GM21723 (cell line): ENCODE results near the gene MYOM3.
"Not testable (repeated sequence)": the region's sequence is repeated elsewhere in the genome, so short reads cannot be mapped to it uniquely, and the experiment has no call there.

Source experiments
- ATAC-seq: cut with Tn5 transposase; IDR thresholded peaks from one replicate; pipeline ENCODE4 v1.9.1; 2021; ENCODE audit warnings: mild to moderate bottlenecking, moderate library complexity; ENCODE audit not compliant: unreplicated experiment

Gene MYOM3

DNA sequence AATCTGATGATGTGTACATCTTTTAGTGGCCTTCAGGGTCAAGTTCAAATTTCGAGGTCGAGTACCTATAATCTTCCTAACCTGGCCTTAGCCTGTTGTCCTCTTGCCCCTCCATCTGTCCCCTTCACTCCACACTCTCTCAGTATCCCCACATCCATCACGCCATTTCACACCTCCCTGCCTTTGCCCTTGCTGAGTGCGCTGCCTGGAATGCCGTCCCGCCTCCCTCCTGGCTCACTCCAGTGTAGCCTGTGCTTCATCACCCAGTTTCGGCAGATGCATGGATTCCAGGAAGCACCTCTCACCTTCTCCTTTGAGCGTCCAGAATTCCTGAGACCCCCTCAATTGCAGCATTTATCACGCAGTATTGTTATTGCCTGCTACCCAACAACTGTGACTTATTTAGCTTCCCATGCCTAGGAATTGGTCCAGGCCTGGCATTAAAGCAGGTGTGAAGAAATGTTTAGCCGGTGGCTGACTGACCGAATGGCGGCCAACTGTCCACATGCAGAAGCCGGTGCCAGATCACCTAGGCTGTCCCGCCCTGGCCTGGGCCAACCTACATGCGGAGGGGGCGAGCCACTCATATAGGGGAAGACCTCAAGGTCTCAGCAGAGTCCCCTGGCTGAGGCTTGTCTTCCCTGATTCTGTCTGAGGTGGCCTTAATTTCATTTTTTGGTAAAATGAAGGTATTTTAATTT, 34.5 kb downstream of the MYOM3 start:
- no peak for ATAC-seq

DNA sequence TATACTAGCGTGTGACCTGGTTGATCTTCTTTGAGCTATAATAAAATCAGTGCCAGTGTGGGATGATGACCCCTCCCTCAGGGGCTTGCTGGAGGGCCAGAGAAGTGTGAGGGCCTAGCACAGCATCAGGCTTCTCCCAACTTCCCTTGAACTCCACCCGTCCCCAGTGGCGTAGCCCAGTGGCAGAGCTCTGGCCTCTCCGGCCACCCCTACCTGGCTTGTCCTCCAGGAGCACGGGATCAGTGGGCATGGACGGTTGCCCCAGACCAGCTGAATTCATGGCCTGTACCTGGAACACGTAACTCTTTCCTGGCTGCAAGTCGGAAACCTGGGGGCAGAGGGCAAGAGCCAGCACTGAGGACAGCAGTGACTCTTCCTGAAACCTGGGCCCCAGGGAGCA, 36.0 kb downstream of the MYOM3 start:
- no peak for ATAC-seq

DNA sequence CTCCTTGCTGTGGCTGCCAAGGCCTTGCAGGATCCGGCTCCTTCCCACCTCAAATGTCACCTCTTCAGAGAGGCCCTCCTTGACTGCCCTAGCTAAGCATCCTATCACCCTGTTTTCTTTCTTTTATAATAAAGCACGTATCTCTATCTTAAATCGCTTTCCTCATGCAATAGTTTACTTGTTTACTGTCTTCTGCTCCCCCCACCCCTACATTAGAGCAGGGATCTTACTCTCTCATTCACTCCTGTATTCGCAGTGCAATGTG, 36.4 kb downstream of the MYOM3 start:
- ATAC-seq, result no peak

DNA sequence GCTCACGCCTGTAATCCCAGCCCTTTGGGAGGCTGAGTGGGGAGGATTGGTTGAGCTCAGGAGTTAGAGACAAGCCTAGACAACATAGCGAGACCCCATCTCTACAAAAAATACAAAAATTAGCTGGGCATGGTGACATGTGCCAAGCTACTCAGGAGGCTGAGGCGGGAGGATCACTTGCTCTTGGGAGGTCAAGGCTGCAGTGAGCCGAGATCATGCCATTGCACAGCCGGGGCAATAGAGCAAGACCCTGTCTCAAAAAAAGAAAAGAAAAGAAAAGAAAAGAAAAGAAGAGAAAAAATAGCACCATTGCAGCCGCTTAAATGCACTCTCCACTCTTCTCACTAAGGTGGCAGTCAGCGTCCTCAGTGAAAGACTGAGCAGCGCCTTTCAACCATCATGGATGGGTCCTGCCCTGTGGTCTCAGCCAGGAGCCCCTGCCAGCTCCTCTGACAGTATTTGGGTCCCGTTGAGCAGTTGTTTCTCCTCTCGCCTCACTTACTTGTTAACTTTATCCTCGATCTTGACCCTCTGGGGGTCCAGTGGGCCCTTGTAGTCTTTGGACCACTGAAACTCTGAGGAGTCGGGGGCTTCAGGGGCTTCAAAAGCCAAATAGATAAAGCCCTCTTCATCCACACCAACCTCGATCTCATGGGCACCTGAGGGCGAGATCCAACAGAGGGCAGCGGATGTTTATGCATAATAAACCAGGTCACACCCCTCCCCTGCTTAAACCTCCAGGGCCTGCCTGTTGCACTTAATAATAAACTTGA, 36.9 kb downstream of the MYOM3 start:
- no peak for ATAC-seq

DNA sequence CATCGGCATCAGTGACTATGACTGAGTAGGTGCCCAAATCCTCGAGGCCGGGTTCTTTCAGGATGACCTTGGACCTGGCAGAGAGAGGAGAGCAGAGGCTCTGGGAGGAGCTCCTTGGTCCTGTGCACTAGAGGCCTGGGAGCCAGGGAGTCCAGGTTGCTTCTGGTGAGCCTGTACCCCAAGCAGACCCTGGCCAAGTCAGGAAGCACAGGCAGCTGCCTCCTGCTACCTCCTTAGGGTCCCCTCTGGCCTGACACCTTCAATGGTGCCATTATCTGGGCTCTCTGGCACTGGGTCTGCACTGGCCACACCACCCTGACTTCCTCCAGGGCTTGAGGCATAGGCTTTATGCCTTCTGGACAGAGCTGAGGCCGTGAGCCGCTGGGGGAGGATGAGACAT, 37.7 kb downstream of the MYOM3 start:
- no peak for ATAC-seq

DNA sequence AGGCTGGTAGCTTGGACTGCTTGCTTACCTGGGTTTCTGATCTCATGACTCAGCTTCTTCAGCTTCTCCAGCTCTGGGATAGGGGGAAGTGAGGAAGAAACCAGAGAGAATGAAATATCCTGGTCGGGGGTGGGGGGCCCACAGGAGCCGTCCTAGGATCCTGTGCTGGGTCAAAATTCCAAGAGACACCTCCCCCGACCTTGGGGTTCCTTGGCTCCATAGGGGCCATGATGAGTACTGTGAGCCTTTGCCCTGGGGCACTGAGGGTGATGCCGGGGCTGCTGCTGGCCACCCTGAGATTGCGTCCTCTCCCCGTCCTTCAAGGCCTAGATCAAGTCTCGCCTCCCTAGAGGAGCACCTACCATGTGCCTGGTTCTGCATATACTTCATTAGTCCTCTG, 40.0 kb downstream of the MYOM3 start:
- no peak for ATAC-seq

DNA sequence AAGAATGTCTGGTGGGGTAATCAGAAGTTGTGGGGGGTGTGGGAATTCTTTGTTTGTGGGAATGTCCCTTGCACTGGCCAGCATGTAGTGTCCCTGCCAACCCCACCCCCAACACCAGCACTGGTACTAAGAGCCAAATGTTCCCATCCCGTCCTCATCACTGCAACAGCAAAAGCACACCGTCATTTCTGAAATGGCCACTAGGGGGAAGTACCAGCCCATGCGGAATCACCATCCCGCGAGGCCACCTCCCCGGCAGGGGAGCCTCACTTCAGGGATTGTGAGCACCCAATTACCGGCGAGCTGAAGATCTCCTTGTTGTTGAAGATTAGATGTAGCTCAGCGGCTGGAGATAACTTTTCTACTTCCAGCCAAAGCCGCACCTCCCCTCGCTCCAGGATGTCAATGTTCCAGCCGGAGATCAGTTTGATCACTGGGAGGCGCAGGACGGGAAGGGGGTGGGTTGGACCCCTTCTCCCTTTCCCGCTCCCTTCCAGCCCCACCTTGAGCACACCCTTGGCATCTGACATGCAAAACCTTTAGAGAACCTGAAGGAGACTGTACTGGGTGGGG, 41.0 kb downstream of the MYOM3 start:
- no peak for ATAC-seq

DNA sequence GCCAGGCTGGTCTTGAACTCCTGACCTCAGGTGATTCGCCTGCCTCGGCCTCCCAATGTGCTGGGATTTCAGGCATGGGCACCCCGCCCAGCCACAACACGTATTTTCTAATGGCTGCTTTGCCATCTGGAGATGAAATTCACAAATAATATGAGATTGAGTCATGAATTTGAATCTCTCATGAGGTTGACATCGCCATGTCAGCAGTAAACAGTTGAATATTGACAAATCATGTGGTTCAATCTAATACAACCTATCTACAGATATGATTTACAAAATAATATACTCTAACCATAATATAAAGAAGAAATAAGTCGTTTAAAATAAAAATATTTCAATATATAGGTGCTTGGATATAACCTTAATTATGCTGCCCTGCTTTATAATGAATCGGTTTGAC, 42.1 kb downstream of the MYOM3 start:
- no peak for ATAC-seq

DNA sequence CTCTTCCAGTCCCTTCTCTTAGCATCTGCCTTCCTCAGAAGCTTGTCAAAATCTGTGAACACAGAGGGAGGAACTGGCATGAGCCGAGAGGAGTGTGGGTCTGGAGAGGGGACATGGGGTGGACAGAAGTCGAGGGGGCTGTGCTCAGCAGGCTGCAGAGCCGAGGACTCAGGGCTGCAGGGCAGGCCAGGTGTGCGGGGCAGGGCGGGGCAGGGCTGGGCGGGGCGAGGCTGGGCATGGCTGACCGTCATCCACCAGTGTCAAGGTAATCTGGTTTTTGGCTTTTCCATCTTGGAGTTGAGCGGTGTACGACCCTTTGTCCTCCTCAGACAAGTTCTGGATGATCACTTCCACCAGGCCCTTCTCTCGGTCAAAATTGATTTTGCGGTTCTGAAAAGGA, 44.0 kb downstream of the MYOM3 start:
- ATAC-seq, result no peak

DNA sequence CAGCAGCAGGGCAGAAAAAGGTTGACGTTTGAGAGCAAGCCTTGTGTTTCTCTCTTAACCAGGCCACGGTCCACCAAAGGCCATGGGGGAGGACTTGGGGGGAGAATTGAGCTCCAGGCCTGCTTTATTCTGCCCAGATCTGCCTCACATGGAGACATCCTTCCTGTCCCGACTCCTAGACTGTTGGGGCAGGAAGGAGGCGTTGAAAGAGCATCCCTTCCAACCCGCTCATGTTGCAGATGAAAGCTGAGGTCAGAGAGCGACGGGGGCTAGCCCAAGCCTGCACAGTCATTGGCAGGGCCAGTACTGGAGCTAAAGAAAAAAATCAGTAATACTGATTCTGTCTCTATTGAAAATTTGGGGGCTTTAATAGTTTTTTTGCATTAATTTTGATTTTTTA, 46.6 kb downstream of the MYOM3 start:
- no peak for ATAC-seq

DNA sequence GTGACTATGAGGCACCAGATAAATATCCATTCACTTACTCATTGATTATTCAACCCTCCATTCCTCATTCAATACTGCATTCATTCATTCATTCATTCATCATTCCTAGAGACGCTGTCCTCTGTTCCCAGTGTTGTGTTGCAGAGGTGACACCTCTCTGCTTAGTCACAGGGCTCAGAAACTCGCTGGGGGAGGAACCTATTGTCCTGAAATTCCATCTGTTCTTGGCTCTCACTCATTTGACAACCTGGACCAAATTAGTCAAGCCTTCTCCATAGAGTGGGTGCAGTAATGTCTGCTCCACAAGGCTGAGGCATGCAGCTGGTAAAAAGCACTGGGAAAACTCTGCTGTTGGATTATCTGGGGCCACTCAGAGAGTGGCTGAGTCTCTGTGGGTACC, 49.7 kb downstream of the MYOM3 start:
- no peak for ATAC-seq

DNA sequence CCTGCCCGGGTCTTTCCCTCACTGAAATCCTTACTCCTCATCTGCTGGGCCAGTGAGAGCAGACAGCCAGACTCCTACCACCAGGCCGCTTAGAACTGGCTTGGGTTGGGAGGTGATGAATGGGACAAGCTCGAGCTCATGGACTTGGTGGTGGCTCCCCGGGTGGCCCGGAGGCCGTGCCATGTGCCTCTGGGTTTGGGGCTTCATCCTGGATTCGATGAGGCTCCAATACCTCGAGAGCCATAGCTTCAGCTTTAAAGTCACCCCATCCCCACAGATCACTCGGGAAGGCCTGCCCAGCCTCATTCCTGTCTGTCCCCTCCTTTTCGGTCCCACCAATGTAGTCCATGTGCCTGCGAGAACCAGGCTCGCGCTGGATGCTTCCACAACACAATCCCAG, 51.5 kb downstream of the MYOM3 start:
- ATAC-seq, result no peak

DNA sequence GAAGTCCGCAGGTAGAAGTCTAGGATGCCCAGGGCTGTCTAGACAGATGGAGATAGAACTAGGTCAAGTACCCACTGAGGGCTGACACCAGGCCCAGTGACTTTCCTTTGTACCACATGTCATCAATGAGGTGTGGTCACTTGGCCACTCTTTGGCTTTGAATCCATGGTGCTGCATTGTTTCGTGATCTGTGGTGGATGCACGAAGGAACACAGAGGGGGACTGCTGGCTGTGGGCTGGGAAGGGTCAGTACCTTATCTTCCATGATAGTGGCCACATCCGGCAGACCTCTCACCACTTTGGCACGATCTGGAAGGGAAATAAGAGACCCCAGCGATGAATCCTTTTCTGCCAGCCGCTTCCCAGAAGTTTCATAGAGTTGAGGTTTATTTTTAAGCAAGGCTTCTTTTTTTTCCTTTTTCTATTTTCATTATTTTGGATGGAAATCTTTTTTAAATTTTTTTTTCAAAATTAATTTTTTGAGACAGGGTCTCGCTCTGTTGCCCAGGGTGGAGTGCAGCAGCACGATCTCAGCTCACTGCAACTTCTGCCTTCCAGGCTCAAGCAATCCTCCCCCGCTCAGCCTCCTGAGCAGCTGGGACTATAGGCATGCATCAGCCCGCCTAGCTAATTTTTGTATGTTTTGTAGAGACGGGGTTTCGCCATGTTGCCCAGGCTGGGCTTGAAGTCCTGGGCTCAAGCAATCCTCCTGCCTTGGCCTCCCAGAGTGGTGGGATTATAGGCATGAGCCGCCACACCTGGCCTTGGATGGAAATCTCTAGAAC, 53.1 kb downstream of the MYOM3 start:
- no peak for ATAC-seq

DNA sequence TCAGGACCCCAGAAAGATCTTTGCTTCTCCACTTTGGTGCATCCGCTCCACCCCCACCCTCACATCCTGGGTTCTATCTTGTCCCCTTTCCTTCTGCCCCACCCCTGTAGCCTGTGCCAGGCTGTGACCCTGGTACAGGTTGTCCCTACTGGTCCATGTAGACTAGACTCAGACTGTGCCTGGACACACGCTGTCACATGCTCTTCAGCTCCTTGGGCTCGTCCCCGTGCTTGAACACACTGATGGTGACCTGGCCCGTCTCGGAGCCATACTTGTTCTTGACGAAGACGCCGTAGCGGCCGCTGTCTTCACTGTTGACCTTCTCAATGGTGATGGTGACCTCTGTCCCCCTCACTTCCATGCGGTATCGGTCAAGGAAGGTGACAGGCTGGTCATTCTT, 54.8 kb downstream of the MYOM3 start:
- no peak for ATAC-seq

DNA sequence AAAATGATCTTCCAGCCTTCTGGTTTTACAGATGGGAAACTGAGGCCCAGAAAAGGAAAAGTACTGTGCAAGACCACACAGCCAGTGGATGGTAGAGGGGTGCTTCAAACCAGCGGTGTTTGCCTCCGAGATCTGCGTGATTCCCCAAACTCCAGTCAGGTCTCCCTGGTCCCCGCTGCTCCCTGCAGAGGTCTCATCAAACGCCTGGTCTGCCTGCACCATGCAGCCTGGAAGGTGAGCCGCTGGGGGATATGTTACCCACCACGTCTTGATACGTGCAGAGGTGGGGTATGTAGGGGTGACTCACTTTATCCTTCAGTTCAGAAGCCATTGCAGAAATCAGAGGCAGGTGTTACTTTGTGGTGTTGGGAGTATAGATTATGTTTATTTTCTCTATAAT, 56.3 kb downstream of the MYOM3 start:
- no peak for ATAC-seq

DNA sequence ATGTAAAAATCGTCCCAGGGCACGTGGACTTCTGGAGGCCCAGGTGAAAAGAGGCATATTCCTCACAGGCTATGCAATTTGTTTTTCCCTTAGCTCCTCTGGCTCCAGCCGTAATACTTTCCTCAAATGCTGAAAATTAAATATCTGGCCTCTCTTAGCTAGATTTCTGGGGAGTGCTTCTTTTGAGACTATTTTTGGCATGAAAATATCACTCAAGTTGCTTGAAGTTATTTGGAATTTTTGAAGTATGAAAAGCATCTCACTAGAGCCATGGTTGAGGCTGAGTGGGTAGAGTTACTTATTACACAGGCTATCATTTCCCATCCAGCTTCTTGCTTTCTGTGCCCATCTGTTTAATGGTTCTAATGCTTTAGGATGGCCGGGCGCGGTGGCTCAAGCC, 59.7 kb downstream of the MYOM3 start:
- no peak for ATAC-seq

DNA sequence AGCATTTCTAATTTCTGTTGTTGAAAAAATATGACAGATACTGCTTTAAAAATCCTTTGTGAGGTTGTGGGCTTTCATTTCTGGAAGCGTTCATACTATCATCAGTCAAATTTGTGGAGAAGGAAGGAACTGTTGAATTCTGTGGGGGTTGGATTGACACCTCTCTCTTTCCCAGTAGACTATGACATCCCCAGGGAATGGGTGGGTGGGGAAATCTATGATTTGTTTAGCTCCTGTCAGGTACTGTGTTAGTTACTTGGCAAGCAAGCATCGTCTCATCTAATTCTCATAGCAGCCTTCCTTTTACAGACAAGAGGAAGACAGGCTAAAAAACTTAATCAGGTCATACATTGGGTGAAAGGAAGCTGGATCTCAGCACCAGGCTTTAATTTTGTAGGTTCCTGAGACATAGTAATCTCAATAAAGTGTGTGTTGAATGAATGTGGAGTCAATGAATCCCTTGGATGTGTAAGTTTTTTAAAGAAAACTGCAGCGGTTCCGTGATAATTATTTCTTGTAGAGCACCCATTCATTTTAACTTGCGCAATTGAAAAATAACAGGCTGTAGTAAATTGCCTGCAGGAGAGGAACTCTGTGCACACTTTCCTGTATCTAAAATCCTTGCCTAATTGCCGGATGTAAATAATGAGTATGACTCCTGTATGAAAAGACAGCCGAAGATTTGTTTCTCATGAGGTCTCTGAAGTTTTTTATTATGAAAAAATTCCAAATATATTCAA, 60.6 kb downstream of the MYOM3 start:
- ATAC-seq, result no peak

DNA sequence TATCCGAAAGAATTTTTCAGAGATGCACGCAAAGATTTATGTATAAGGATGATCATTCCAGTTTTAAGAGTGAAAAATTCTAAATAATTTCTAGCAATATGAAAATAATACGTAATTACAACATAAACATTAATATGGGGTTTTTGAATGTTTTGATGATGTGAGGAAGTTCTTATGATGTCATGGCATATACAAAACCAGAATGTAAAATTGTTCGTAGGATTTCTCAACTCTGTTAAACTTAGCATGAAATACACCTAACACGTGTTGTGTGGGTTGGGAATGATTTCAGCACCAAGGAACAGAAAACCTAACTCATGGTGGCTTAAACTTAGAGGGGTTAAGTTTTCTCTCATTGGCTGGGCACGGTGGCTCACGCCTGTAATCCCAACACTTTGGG, 62.2 kb downstream of the MYOM3 start:
- no peak for ATAC-seq

DNA sequence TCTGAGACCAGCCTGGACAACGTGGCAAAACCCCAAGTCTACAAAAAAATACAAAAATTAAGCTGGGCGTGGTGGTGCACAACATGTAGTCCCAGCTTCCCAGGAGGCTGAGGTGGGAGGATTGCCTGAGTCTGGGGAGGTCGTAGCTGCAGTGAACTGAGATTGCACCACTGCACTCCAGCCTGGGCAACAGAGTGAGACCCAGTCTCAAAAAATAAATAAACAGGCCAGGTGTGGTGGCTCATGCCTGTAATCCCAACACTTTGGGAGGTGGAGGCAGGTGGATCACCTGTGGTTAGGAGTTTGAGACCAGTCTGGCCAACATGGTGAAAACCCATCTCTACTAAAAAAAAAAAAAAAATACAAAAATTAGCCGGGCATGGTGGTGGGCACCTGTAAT, 63.0 kb downstream of the MYOM3 start:
- ATAC-seq, result not testable (repeated sequence)

DNA sequence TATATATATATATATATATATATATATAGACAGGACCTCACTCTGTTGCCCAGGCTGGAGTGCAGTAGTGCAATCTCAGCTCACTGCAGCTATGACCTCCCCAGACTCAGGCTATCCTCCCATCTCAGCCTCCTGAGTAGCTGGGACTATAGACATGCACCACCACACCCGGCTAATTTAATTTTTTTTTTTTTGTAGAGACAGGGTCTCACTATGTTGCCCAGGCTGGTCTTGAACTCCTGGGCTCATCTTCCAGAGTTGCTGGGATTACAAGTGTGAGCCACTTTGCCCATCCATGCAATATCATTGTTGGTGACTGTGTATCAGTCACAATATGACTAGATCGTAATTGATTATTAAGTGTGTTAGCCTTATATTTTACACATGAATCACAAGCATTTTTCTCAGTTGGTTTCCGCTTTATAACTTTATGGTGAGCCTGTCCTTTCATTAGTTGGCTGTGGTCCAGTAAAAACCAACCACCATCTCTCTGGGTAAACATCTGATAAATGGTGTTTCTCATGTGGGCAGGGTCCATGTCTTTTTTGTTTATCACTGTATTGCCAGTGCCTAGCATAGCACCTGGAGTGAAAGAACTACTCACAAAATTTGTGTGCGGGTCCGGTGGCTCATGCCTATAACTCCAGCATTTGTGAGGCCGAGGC, 63.6 kb downstream of the MYOM3 start:
- ATAC-seq, result no peak

DNA sequence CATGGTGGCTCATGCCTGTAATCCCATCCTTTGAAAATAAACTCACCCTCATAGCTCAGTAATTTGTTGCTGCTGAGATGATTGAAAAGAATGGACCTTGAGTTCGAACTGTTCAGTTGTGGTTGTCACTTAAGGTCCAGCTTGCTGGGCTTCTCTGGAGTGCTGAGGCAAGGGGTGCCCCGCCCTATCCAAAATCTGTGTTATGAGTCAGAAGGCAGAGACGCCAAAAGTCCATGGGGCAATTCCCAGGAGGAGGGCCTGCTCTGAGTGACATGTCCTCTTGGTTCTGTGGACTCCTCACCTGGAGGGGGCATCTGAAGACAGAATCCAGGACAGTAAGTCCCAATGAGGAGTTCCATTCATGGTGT, 64.8 kb downstream of the MYOM3 start:
- no peak for ATAC-seq
